ENCODE results near the gene LRG1.

LRG1 gene

GRCh38 chr19:4492337-4493103 lies 47.3 kb downstream of the LRG1 start:
- no peak for DNase-seq

GRCh38 chr19:4491446-4491845 lies 48.4 kb downstream of the LRG1 start:
- DNase-seq: no peak

GRCh38 chr19:4488496-4488895 lies 51.3 kb downstream of the LRG1 start:
- no peak for DNase-seq

GRCh38 chr19:4487572-4487971 lies 52.3 kb downstream of the LRG1 start:
- DNase-seq: no peak

Measured in fibroblast of skin of scalp (primary cell).